Activated naive CD8-positive, alpha-beta T cell treated with anti-CD3 and anti-CD28 coated beads, Interleukin-2, amount 10 ng/mL, durations not matched to agents 7 days and 5 days (primary cell): ENCODE results near the gene TAL2. TPM values are rescaled to one million over a fixed set of nuclear protein-coding genes. Genes with fewer than 3 reads are reported as not detected.
A peak's percentile ranks its signal among the peaks of the same experiment; 100 is the strongest.

ENCODE experiments used
- ATAC-seq: fragments of 150-1000 bp; cut with Tn5 transposase; one replicate; pipeline ENCODE4 v1.10.0; 2021; ENCODE audit warnings: low read depth, moderate library complexity
- POLR2A ChIA-PET: fragments of 350-600 bp; sonication (Branson Sonifier 250); formaldehyde crosslinking; loops from one replicate; lab custom pipeline; 2021; ENCODE audit warnings: antibody characterized with exemption; lab: Charles Lee
- DNase-seq: peaks from one replicate; pipeline ENCODE4 v3.0.0; 2021
- H3K27ac Mint-ChIP-seq: one replicate; pipeline ENCODE4 v1.8.0; 2022; ENCODE audit warnings: mild to moderate bottlenecking, mixed read lengths
- H3K27me3 Mint-ChIP-seq: one replicate; pipeline ENCODE4 v1.8.0; 2022; ENCODE audit warnings: mild to moderate bottlenecking, moderate library complexity, mixed read lengths
- H3K36me3 Mint-ChIP-seq: one replicate; pipeline ENCODE4 v1.8.0; 2021; ENCODE audit warnings: mild to moderate bottlenecking, mixed read lengths
- H3K4me1 Mint-ChIP-seq: one replicate; pipeline ENCODE4 v1.8.0; 2021; ENCODE audit warnings: mixed read lengths
- H3K4me3 Mint-ChIP-seq: one replicate; pipeline ENCODE4 v1.8.0; 2022; ENCODE audit warnings: mild to moderate bottlenecking, moderate library complexity, mixed read lengths
- H3K9me3 Mint-ChIP-seq: one replicate; pipeline ENCODE4 v1.8.0; 2021; ENCODE audit warnings: mixed read lengths
- total RNA-seq, 2 experiments: library from RNA; stranded (reverse); gene quantifications; one replicate each; pipeline ENCODE4 v1.2.3, GENCODE V29; 2021

TAL2 gene
- total RNA-seq, 2 experiments from 2014 or later, result not detected

- DNase-seq (no peak), ATAC-seq (no peak)
- Mint-ChIP-seq H3K27me3 (peaks cover 4% of the 10 kb centered on the region), H3K9me3 (no peaks in the 10 kb centered on the region), H3K27ac (no peak overlapping the region), H3K36me3 (no peaks in the 10 kb centered on the region), H3K4me3 (no peak overlapping the region), H3K4me1 (no peaks in the 10 kb centered on the region)
- POLR2A ChIA-PET, result no interaction called here
Measured at GRCh38 chr9:105681313-105681712, 19.1 kb downstream of the TAL2 start.

GRCh38 chr9:105681724-105682123 lies 19.5 kb downstream of the TAL2 start:
- H3K27ac Mint-ChIP-seq, result no peak overlapping the region
- H3K36me3 Mint-ChIP-seq, result no peaks in the 10 kb centered on the region
- ATAC-seq (no peak), DNase-seq (no peak)
- no peaks in the 10 kb centered on the region for H3K9me3 Mint-ChIP-seq
- H3K4me1 Mint-ChIP-seq, result no peaks in the 10 kb centered on the region
- POLR2A ChIA-PET, result no interaction called here
- no peak overlapping the region for H3K4me3 Mint-ChIP-seq
- H3K27me3 Mint-ChIP-seq, result peaks cover 4% of the 10 kb centered on the region

- H3K4me1 Mint-ChIP-seq, result no peaks in the 10 kb centered on the region
- H3K36me3 Mint-ChIP-seq, result no peaks in the 10 kb centered on the region
- ATAC-seq (no peak), DNase-seq (no peak)
- no peak overlapping the region for H3K27ac Mint-ChIP-seq
- peaks cover 9% of the 10 kb centered on the region for H3K27me3 Mint-ChIP-seq
- POLR2A ChIA-PET, result no interaction called here
- no peak overlapping the region for H3K4me3 Mint-ChIP-seq
- no peaks in the 10 kb centered on the region for H3K9me3 Mint-ChIP-seq
Measured at GRCh38 chr9:105683688-105684275, 21.5 kb downstream of the TAL2 start.

GRCh38 chr9:105686936-105687335 lies 24.7 kb downstream of the TAL2 start:
- Mint-ChIP-seq H3K4me3 (no peak overlapping the region), H3K4me1 (no peaks in the 10 kb centered on the region), H3K27me3 (peaks cover 22% of the 10 kb centered on the region), H3K36me3 (no peaks in the 10 kb centered on the region), H3K9me3 (no peaks in the 10 kb centered on the region), H3K27ac (no peak overlapping the region)
- DNase-seq, result no peak
- ATAC-seq, result no peak
- POLR2A ChIA-PET, result no interaction called here

GRCh38 chr9:105690742-105691141 lies 28.5 kb downstream of the TAL2 start:
- no peaks in the 10 kb centered on the region for H3K9me3 Mint-ChIP-seq
- DNase-seq, result no peak
- H3K27me3 Mint-ChIP-seq, result peaks cover 38% of the 10 kb centered on the region
- H3K4me3 Mint-ChIP-seq, result no peak overlapping the region
- peaks cover 11% of the 10 kb centered on the region for H3K4me1 Mint-ChIP-seq
- no peak overlapping the region for H3K27ac Mint-ChIP-seq
- no peak for ATAC-seq
- H3K36me3 Mint-ChIP-seq, result no peaks in the 10 kb centered on the region
- POLR2A ChIA-PET, result no interaction called here

GRCh38 chr9:105693435-105694189 lies 31.4 kb downstream of the TAL2 start:
- H3K4me3 Mint-ChIP-seq, result peak overlapping the region; percentile 79
- peaks cover 30% of the 10 kb centered on the region for H3K27me3 Mint-ChIP-seq
- no peak overlapping the region for H3K27ac Mint-ChIP-seq
- ATAC-seq (no peak), DNase-seq (no peak)
- peaks cover 12% of the 10 kb centered on the region for H3K4me1 Mint-ChIP-seq
- H3K9me3 Mint-ChIP-seq, result no peaks in the 10 kb centered on the region
- H3K36me3 Mint-ChIP-seq, result no peaks in the 10 kb centered on the region
- POLR2A ChIA-PET, result no interaction called here

GRCh38 chr9:105694190-105694847 lies 32.1 kb downstream of the TAL2 start, which contains the start of gene TMEM38B:
Gene TMEM38B (plus strand): TSS chr9:105694541. CDS start chr9:105694661, 120 bp downstream.
- Mint-ChIP-seq H3K27ac (peak within 1 kb of the TSS; percentile 79), H3K36me3 (no peaks in the 10 kb centered on the region), H3K27me3 (peaks cover 28% of the 10 kb centered on the region), H3K9me3 (no peaks in the 10 kb centered on the region), H3K4me1 (peaks cover 12% of the 10 kb centered on the region), H3K4me3 (peak within 1 kb of the TSS; percentile 89)
- POLR2A ChIA-PET, result no interaction called here
- DNase-seq, result peak; percentile 93
- peak; percentile 88 for ATAC-seq

- peaks cover 12% of the 10 kb centered on the region for H3K4me1 Mint-ChIP-seq
- peak; percentile 66 for ATAC-seq
- no peaks in the 10 kb centered on the region for H3K9me3 Mint-ChIP-seq
- POLR2A ChIA-PET, result no interaction called here
- H3K4me3 Mint-ChIP-seq, result peak overlapping the region; percentile 89
- H3K36me3 Mint-ChIP-seq, result no peaks in the 10 kb centered on the region
- DNase-seq, result peak; percentile 68
- peak overlapping the region; percentile 79 for H3K27ac Mint-ChIP-seq
- peaks cover 22% of the 10 kb centered on the region for H3K27me3 Mint-ChIP-seq
Measured at GRCh38 chr9:105694848-105695581, 32.8 kb downstream of the TAL2 start.

- ATAC-seq (no peak), DNase-seq (no peak)
- H3K27me3 Mint-ChIP-seq, result peaks cover 20% of the 10 kb centered on the region
- peaks cover 12% of the 10 kb centered on the region for H3K4me1 Mint-ChIP-seq
- H3K27ac Mint-ChIP-seq, result no peak overlapping the region
- H3K9me3 Mint-ChIP-seq, result no peaks in the 10 kb centered on the region
- POLR2A ChIA-PET, result no interaction called here
- H3K4me3 Mint-ChIP-seq, result no peak overlapping the region
- H3K36me3 Mint-ChIP-seq, result no peaks in the 10 kb centered on the region
Measured at GRCh38 chr9:105696219-105696793, 34.0 kb downstream of the TAL2 start.

GRCh38 chr9:105697871-105698270 lies 35.6 kb downstream of the TAL2 start:
- H3K36me3 Mint-ChIP-seq, result no peaks in the 10 kb centered on the region
- no peak overlapping the region for H3K4me3 Mint-ChIP-seq
- peaks cover 7% of the 10 kb centered on the region for H3K27me3 Mint-ChIP-seq
- DNase-seq, result no peak
- POLR2A ChIA-PET, result no interaction called here
- no peaks in the 10 kb centered on the region for H3K9me3 Mint-ChIP-seq
- no peak overlapping the region for H3K27ac Mint-ChIP-seq
- no peak for ATAC-seq
- H3K4me1 Mint-ChIP-seq, result peaks cover 12% of the 10 kb centered on the region

GRCh38 chr9:105698348-105698870 lies 36.2 kb downstream of the TAL2 start:
- no peaks in the 10 kb centered on the region for H3K9me3 Mint-ChIP-seq
- no peak for ATAC-seq
- H3K27ac Mint-ChIP-seq, result no peak overlapping the region
- no peak for DNase-seq
- H3K27me3 Mint-ChIP-seq, result peaks cover 5% of the 10 kb centered on the region
- H3K4me3 Mint-ChIP-seq, result no peak overlapping the region
- H3K4me1 Mint-ChIP-seq, result peaks cover 11% of the 10 kb centered on the region
- POLR2A ChIA-PET, result no interaction called here
- no peaks in the 10 kb centered on the region for H3K36me3 Mint-ChIP-seq

GRCh38 chr9:105700668-105701067 lies 38.4 kb downstream of the TAL2 start:
- ATAC-seq, result no peak
- Mint-ChIP-seq H3K9me3 (no peaks in the 10 kb centered on the region), H3K27me3 (no peaks in the 10 kb centered on the region), H3K27ac (no peak overlapping the region), H3K4me3 (no peak overlapping the region), H3K36me3 (no peaks in the 10 kb centered on the region), H3K4me1 (peaks cover 1% of the 10 kb centered on the region)
- POLR2A ChIA-PET, result no interaction called here
- DNase-seq, result no peak

- Mint-ChIP-seq H3K27me3 (no peaks in the 10 kb centered on the region), H3K4me1 (no peaks in the 10 kb centered on the region), H3K27ac (no peak overlapping the region), H3K4me3 (no peak overlapping the region), H3K36me3 (peaks cover 1% of the 10 kb centered on the region), H3K9me3 (no peaks in the 10 kb centered on the region)
- POLR2A ChIA-PET, result no interaction called here
- ATAC-seq (no peak), DNase-seq (no peak)
Measured at GRCh38 chr9:105701145-105701544, 38.9 kb downstream of the TAL2 start.
